HPDE6-E6E7 (cell line): ENCODE data around the gene NPAS2.

Experiments used
- DNase-seq: peaks from one replicate; pipeline ENCODE4 v3.0.0; 2011; ENCODE audit warnings: missing footprints; ENCODE audit errors: extremely low spot score

The NPAS2 gene

DNA sequence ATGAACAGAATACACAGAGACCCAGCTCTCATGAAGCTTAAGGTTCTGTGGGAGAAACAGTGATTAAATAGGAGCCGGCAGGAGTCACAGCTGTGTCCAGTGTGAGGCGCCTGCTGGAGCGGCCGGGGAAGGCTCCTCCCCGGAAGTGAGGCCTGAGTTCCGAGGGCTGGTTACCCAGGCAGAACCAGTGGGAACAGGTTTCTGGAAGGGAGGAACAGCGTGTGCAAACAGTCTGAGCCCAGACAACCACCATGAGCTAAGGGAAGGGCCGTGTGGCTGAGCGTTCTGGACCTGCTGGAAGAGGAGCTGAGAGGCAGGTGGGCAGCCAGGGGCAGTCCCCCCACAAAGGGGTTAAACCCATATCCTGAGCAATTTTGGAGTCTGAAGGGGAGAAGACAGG is 26.0 kb upstream of the NPAS2 start:
- DNase-seq = no peak

DNA sequence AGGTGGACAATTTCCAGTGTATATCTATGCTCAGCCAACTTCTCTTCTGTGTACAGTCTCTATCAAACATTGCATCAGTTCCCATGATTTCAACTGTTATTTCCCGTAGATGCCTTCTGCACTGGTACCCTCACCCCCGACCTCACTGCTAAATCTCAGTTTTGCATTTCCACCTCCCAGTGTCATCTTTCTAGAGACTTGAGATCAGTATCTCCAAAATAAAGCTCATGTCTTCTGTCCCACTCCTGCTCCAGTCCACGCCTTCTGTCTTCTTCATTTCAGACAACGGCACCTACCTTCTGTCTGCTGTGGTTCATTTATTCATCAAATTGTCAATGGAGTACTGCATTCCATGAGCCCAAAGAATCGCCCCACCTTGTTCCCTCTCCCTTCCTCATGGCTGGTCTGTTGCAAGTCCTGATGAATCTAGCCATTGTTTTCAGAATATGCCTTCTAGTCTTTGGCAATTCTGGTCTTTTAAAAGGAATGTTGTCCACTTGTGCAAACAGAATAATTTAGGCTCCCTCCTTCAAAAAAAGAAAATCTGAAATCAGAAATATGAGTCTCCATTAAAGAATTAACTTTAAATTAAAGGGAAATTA is 23.3 kb upstream of the NPAS2 start:
- DNase-seq = no peak

DNA sequence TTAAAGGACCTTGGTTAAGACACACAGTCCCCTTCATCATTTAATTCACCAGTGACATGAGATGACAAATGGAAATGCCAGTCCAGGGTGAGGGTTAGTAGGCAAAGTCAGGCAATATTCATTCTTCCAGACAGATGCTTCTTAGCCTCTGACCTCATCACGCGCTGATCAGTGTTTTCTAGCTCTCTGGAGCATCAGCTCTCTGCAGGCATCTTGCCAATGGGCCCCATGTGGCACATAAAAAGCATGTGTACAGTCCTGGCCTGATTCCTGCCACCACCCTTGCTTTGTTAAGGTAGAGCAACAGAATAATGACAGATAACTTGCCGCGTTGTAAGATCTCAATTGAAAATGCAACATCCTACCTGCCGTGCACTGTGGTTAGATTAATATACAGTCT is 20.3 kb upstream of the NPAS2 start:
- no peak for DNase-seq

GRCh38 chr2:100800915-100801314 is 19.0 kb upstream of the NPAS2 start:
- DNase-seq = no peak

- DNase-seq = no peak
Measured at GRCh38 chr2:100801402-100801801, 18.5 kb upstream of the NPAS2 start.

GRCh38 chr2:100802066-100802465 is 17.9 kb upstream of the NPAS2 start:
- DNase-seq = no peak

DNA sequence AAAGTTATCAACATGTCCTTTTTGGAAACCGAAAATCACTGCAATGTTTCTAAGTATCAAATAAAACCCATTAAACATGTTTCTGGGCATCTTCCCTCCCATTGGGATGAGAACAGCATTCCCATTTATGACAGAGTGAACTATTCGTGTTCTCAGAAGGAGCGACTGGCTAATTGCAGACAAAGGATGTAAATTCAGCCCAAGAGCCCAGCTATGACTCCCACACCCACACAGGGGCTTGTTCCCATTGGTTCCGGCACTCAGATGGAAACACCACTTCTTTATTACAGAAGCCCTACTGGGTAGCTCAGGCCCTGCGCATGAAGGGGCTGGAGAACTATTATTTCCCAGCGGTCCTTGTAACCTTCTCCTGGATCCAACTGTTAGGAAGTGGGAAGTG is 16.6 kb upstream of the NPAS2 start:
- DNase-seq = no peak

- DNase-seq = no peak
Measured at GRCh38 chr2:100806550-100806949, 13.4 kb upstream of the NPAS2 start.

- DNase-seq = no peak
Measured at GRCh38 chr2:100807707-100808106, 12.2 kb upstream of the NPAS2 start.

DNA sequence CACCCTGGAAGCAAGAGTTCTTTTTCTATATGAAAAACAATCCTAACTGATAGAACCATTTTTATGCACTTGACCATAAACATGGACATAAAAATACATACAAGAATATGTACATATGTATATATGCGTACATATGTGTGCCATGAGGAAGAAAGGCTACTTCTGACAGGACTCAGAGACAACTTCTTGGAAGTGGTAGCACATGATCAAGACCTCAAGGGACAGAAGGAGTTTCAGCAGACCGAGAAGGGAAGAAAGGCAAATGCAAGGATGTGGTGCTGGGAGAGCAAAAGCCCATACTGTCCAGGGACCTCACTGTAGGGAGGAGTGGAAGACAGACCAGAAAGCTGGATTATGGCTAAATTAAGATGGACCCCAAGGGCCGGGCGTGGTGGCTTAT is 11.4 kb upstream of the NPAS2 start:
- no peak for DNase-seq

- no peak for DNase-seq
Measured at GRCh38 chr2:100809506-100809905, 10.4 kb upstream of the NPAS2 start.

DNA sequence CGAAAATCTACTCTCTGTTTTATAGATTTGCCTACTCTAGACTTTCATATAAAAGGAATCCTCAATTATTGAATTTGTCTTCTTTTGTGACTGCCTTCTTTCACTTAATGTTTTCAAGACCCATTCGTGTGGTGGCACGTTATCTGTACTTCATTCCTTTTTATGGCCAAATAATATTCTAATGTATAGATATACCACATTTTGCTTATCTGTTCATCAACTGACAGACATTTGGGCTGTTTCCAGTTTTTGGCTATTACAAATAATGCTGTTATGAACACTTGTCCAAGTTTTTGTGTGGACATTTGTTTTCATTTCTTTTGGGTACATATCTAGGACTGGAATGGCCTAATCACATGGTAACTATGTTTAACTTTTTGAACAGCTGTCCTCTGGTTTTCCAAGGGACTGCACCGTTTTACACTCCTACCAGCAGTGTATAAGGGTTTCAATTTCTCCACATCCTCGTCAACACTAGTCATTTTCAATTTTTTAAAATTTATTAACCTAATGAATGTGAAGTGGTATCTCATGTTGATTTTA is 9.3 kb upstream of the NPAS2 start:
- no peak for DNase-seq

GRCh38 chr2:100812116-100812515 is 7.8 kb upstream of the NPAS2 start:
- DNase-seq = no peak

DNA sequence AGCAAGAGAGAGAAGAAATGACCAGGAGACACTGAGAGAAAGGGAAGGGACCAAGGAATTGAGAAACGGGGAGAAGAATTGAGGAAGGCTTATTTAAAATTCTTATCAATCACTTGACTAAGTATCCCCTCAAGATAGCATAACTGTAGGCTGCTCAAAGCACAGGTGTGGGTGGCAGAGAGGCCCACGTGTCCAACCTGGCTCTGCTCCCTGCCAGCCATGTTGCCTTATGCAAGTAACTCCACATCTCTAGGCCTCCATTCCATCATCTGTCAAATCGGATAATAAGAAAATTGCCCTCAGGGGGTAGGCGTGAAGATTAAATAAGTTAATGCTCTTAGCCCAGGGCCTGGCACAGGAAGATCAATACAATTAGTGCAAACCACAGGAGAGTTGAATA is 7.4 kb upstream of the NPAS2 start:
- no peak for DNase-seq

DNA sequence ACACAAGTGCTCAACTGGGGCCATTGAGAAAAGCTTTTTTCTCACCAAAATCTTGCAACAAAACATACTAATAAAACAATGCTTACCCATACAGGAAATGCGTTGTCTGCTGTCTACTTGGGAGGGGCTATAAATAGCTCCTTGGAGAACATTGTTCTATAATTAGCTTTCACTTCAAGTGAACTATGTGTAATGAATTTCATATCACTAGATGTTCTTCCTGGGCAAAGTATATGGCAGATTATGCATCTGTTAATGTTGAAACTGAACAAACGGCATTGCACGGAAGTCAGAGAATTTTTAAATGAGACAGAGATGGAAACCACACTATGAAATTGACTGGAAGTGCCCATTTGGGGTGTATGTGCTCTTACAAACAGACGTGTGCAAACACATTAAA is 6.4 kb upstream of the NPAS2 start:
- DNase-seq = no peak

GRCh38 chr2:100814043-100814442 is 5.9 kb upstream of the NPAS2 start:
- DNase-seq = no peak

DNA sequence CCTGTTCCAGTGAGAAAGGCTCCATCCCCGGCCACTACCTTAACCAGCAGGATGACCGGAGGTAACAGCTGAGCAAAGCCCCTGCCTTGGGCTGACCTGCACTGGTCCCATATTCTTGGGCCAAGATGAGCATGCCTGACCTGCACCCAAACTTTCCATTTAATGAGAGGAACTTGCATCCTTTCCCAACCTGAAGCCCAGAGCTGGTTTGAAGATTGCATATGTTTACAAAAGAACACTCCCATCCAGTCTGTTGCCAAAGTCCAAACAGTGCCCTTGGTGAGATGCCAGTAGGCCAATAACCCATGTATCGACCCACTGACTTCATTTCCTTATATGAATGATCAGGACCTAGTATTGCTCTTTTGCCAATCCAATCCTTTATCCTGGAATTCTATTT is 5.5 kb upstream of the NPAS2 start:
- no peak for DNase-seq

- no peak for DNase-seq
Measured at GRCh38 chr2:100817388-100817985, 2.5 kb upstream of the NPAS2 start.

DNA sequence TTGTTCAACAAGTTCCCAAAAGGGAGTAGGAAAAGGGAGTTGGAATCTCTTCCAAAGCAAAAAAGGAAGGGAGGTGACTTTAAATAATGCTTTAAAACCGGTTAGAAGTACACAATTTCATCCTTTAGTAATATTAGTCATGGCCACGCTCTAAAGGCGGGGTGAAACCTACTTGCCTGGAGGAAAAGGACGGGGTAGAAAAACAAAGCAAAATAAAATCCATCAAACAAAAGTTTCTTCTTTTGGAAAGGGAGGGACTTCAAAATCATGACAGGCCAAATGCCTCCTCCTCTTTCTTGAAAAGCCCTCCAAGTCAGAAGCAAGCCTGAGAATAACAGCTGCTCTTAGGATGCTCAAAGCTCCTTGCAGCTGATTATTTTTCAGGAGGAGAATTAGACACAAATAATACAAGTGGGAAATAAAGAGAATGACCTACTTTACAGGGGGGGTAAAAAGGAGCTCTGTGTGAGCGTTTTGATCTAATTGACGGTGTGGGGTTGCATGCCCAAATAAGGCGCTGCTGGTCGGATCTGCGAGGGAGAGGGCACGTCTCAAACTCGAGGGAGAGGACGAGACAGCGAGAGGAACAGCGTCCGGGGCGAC is 1.8 kb upstream of the NPAS2 start:
- peak; percentile 39 for DNase-seq

- peak; percentile 35 for DNase-seq
Measured at GRCh38 chr2:100818606-100819369, 1.2 kb upstream of the NPAS2 start.

- DNase-seq = no peak
Measured at GRCh38 chr2:100820273-100820522, 259 bp downstream of the NPAS2 start.

- no peak for DNase-seq
Measured at GRCh38 chr2:100820523-100821254, 750 bp downstream of the NPAS2 start.
